ENCODE data around the gene ABHD8. TPM values are rescaled to one million over a fixed set of nuclear protein-coding genes. Genes with fewer than 3 reads are reported as not detected.

The ABHD8 gene
- total and polyA plus RNA-seq, 2 of the 13 experiments (the other 11 are each of a cell fraction or from before 2014, with no cell fraction given) = 6.3 to 7.2 TPM

DNA sequence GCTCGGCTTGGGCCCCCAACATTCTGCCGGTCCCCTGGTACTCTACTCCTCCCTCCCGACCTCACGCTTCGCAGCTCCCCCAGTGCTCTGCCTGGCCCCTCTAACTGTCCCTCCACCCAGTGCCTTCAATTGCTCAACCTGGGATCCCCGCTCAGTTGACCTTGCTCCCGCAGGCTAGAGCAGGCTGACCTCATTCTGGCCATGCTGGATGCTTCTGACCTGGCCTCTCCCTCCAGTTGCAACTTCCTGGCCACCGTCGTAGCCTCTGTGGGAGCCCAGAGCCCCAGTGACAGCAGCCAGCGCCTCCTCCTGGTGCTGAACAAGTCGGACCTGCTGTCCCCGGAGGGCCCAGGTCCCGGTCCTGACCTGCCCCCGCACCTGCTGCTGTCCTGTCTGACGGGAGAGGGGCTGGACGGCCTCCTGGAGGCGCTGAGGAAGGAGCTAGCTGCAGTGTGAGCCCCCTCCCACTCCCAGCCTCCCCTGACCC is 37.7 kb upstream of the ABHD8 start (continued):
- TF ChIP-seq, protein P1, sequence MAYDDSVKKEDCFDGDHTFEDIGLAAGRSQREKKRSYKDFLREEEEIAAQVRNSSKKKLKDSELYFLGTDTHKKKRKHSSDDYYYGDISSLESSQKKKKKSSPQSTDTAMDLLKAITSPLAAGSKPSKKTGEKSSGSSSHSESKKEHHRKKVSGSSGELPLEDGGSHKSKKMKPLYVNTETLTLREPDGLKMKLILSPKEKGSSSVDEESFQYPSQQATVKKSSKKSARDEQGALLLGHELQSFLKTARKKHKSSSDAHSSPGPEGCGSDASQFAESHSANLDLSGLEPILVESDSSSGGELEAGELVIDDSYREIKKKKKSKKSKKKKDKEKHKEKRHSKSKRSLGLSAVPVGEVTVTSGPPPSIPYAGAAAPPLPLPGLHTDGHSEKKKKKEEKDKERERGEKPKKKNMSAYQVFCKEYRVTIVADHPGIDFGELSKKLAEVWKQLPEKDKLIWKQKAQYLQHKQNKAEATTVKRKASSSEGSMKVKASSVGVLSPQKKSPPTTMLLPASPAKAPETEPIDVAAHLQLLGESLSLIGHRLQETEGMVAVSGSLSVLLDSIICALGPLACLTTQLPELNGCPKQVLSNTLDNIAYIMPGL (CRISPR knock-in tag; IDR thresholded peaks at IDR 0.05; ENCODE audit: borderline replicate concordance in 1 of 2, low read depth in 1 of 2) = peak; percentile 49 to 53; a peak in 2 of 4 replicates
- TF ChIP-seq, protein P2, sequence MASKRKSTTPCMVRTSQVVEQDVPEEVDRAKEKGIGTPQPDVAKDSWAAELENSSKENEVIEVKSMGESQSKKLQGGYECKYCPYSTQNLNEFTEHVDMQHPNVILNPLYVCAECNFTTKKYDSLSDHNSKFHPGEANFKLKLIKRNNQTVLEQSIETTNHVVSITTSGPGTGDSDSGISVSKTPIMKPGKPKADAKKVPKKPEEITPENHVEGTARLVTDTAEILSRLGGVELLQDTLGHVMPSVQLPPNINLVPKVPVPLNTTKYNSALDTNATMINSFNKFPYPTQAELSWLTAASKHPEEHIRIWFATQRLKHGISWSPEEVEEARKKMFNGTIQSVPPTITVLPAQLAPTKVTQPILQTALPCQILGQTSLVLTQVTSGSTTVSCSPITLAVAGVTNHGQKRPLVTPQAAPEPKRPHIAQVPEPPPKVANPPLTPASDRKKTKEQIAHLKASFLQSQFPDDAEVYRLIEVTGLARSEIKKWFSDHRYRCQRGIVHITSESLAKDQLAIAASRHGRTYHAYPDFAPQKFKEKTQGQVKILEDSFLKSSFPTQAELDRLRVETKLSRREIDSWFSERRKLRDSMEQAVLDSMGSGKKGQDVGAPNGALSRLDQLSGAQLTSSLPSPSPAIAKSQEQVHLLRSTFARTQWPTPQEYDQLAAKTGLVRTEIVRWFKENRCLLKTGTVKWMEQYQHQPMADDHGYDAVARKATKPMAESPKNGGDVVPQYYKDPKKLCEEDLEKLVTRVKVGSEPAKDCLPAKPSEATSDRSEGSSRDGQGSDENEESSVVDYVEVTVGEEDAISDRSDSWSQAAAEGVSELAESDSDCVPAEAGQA (IDR thresholded peaks at IDR 0.05; ENCODE audit: low read depth) = no peak
- TF ChIP-seq, protein P2 (CRISPR knock-in tag; IDR thresholded peaks at IDR 0.05; ENCODE audit: borderline replicate concordance) = no peak
- no peak for TF ChIP-seq KDM3A (CRISPR knock-in tag; IDR thresholded peaks at IDR 0.05; ENCODE audit: low read depth)
- TF ChIP-seq, protein P3, sequence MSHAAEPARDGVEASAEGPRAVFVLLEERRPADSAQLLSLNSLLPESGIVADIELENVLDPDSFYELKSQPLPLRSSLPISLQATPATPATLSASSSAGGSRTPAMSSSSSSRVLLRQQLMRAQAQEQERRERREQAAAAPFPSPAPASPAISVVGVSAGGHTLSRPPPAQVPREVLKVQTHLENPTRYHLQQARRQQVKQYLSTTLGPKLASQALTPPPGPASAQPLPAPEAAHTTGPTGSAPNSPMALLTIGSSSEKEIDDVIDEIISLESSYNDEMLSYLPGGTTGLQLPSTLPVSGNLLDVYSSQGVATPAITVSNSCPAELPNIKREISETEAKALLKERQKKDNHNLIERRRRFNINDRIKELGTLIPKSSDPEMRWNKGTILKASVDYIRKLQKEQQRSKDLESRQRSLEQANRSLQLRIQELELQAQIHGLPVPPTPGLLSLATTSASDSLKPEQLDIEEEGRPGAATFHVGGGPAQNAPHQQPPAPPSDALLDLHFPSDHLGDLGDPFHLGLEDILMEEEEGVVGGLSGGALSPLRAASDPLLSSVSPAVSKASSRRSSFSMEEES (CRISPR knock-in tag; IDR thresholded peaks at IDR 0.05) = no peak
- TF ChIP-seq, protein P4, sequence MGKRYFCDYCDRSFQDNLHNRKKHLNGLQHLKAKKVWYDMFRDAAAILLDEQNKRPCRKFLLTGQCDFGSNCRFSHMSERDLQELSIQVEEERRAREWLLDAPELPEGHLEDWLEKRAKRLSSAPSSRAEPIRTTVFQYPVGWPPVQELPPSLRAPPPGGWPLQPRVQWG (CRISPR knock-in tag; IDR thresholded peaks at IDR 0.05; ENCODE audit: borderline replicate concordance, low read depth) = no peak
- TF ChIP-seq, protein P5, sequence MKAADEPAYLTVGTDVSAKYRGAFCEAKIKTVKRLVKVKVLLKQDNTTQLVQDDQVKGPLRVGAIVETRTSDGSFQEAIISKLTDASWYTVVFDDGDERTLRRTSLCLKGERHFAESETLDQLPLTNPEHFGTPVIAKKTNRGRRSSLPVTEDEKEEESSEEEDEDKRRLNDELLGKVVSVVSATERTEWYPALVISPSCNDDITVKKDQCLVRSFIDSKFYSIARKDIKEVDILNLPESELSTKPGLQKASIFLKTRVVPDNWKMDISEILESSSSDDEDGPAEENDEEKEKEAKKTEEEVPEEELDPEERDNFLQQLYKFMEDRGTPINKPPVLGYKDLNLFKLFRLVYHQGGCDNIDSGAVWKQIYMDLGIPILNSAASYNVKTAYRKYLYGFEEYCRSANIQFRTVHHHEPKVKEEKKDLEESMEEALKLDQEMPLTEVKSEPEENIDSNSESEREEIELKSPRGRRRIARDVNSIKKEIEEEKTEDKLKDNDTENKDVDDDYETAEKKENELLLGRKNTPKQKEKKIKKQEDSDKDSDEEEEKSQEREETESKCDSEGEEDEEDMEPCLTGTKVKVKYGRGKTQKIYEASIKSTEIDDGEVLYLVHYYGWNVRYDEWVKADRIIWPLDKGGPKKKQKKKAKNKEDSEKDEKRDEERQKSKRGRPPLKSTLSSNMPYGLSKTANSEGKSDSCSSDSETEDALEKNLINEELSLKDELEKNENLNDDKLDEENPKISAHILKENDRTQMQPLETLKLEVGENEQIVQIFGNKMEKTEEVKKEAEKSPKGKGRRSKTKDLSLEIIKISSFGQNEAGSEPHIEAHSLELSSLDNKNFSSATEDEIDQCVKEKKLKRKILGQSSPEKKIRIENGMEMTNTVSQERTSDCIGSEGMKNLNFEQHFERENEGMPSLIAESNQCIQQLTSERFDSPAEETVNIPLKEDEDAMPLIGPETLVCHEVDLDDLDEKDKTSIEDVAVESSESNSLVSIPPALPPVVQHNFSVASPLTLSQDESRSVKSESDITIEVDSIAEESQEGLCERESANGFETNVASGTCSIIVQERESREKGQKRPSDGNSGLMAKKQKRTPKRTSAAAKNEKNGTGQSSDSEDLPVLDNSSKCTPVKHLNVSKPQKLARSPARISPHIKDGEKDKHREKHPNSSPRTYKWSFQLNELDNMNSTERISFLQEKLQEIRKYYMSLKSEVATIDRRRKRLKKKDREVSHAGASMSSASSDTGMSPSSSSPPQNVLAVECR (CRISPR knock-in tag; IDR thresholded peaks at IDR 0.05; ENCODE audit: borderline replicate concordance) = peak; percentile 79; the same call in 1 of the 2 replicates
- TF ChIP-seq, protein P6, sequence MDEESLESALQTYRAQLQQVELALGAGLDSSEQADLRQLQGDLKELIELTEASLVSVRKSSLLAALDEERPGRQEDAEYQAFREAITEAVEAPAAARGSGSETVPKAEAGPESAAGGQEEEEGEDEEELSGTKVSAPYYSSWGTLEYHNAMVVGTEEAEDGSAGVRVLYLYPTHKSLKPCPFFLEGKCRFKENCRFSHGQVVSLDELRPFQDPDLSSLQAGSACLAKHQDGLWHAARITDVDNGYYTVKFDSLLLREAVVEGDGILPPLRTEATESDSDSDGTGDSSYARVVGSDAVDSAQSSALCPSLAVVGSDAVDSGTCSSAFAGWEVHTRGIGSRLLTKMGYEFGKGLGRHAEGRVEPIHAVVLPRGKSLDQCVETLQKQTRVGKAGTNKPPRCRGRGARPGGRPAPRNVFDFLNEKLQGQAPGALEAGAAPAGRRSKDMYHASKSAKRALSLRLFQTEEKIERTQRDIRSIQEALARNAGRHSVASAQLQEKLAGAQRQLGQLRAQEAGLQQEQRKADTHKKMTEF (CRISPR knock-in tag; IDR thresholded peaks at IDR 0.05) = no peak
- TF ChIP-seq, protein P7, sequence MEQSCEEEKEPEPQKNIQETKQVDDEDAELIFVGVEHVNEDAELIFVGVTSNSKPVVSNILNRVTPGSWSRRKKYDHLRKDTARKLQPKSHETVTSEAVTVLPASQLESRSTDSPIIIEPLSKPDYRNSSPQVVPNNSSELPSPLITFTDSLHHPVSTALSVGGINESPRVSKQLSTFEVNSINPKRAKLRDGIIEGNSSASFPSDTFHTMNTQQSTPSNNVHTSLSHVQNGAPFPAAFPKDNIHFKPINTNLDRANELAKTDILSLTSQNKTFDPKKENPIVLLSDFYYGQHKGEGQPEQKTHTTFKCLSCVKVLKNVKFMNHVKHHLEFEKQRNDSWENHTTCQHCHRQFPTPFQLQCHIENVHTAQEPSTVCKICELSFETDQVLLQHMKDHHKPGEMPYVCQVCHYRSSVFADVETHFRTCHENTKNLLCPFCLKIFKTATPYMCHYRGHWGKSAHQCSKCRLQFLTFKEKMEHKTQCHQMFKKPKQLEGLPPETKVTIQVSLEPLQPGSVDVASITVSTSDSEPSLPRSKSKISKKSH (CRISPR knock-in tag; IDR thresholded peaks at IDR 0.05; ENCODE audit: borderline replicate concordance) = no peak
- no peak for TF ChIP-seq SIX4 (CRISPR knock-in tag; IDR thresholded peaks at IDR 0.05)
